Measurements from ENCODE around the gene INSYN1.

DNA sequence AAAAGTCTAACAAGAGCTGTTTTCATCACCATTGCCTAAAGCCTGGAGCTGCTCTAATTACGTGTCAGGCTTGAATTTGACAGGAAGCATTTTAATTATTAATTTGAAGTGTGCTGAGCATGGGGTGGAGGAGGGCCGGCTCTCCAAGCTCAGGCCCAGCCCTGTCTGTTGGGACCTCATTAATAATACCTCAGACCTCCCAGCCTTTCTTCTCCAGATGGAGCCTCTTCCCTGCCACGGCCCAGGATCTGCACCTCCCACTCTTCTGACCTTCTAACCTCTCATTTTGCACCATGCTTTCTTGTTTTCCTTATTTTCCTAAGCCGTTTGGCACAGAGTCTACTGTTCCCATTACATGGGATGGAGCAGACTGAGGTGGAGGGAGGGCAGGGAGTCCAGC, 30.0 kb downstream of the INSYN1 start:
- TF ChIP-seq, protein P1, sequence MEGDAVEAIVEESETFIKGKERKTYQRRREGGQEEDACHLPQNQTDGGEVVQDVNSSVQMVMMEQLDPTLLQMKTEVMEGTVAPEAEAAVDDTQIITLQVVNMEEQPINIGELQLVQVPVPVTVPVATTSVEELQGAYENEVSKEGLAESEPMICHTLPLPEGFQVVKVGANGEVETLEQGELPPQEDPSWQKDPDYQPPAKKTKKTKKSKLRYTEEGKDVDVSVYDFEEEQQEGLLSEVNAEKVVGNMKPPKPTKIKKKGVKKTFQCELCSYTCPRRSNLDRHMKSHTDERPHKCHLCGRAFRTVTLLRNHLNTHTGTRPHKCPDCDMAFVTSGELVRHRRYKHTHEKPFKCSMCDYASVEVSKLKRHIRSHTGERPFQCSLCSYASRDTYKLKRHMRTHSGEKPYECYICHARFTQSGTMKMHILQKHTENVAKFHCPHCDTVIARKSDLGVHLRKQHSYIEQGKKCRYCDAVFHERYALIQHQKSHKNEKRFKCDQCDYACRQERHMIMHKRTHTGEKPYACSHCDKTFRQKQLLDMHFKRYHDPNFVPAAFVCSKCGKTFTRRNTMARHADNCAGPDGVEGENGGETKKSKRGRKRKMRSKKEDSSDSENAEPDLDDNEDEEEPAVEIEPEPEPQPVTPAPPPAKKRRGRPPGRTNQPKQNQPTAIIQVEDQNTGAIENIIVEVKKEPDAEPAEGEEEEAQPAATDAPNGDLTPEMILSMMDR (IDR thresholded peaks at IDR 0.05; ENCODE audit: extremely low read depth in 1 of 2, insufficient read depth in 1 of 2, low read depth in 1 of 2, low read length in 2 of 2): no peak
- TF ChIP-seq POLR2A (IDR thresholded peaks at IDR 0.05; ENCODE audit: low read depth, low read length): no peak

Measured in endothelial cell of umbilical vein (primary cell).